ENCODE results near the gene RAB7B.
"Not testable (repeated sequence)": the region's sequence is repeated elsewhere in the genome, so short reads cannot be mapped to it uniquely, and the experiment has no call there.

- TF ChIP-seq POLR2AphosphoS5 (IDR thresholded peaks at IDR 0.05); CTCF (IDR thresholded peaks at IDR 0.05); EP300 (IDR thresholded peaks at IDR 0.05; ENCODE audit: low read depth): not testable (repeated sequence)
Measured at GRCh38 chr1:206052231-206052865, 49.2 kb upstream of the RAB7B start.
